ENCODE results near the gene IP6K1.
"Not testable (repeated sequence)": the region's sequence is repeated elsewhere in the genome, so short reads cannot be mapped to it uniquely, and the experiment has no call there.

Gene IP6K1

DNA sequence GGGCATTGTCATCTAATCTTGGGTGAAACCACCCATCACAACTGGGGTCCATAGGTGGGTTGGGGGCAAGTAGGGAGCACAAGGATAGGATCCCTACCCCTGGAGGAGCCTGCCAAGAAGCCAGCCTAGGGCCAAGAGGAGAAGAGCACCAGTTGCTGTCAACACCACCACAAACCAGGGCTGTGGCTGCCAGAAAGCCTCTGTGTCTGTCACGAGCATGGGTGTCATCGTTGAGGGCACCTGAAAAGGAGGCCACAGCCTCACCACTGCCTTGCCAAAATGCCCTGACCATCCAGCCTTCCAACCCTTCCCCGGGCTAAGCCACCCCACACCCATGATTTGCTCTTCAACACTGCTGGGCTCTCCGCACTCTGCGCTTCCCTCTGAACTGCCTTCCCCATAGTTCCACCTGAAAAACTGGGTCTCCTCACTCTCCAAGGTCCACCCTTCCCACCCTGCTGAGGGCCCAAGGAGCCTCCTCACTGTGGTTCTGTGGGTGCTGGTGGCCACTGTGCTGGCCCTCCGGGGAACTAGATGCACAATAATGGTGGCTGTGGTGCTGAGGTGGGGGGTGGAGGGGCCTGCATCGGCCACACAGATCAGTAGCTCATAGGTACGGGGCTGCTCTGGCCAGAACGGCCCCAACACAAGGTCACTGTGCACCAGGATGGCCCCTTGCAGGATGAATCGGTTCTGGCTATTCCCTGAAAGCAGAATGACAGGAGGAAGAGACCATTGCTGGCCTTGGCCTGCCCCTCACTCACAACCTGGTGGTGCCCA, 6.2 kb upstream of the IP6K1 start:
- H3K9ac ChIP-seq (ENCODE audit: low read depth, low read length) = no peak overlapping the region

DNA sequence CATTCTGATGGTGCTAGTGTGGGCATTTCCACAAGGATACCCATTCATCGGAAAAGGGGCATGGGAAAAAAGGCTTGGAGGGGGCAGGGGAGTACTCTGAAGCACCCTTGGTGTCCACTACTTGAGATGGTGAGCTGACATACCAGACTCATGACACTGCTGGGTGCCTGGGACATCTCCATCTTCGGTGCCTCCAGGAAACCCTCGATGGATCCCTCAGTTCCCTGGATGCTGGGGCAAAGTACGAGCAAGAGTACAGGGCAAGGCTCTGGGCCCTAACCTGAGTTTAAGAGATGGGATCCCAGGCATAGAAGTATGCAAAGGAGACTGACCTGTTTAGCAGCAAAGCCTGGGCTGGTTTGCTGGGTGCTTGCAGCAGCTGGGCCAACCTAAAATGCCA, 5.2 kb upstream of the IP6K1 start:
- H3K4me1 ChIP-seq (ENCODE audit: insufficient read depth, low read length) = peaks cover 8% of the 10 kb centered on the region; the same call in 1 of the 2 replicates
- no peak overlapping the region for H3K27ac ChIP-seq (ENCODE audit: low read depth, low read length)
- H3K9ac ChIP-seq (ENCODE audit: low read depth, low read length) = no peak overlapping the region
- 89% methylated on average over 4 of the region's 4 CpGs for WGBS
- H3K9me3 ChIP-seq (ENCODE audit: insufficient read depth, low read depth, low read length) = no peaks in the 10 kb centered on the region
- H3K27me3 ChIP-seq (ENCODE audit: insufficient read depth, low read length) = no peaks in the 10 kb centered on the region
- no peak overlapping the region for H3K4me3 ChIP-seq (ENCODE audit: low read length)
- no peaks in the 10 kb centered on the region for H3K36me3 ChIP-seq (ENCODE audit: insufficient read depth, low read length)

More for the DNA sequence above, 6.2 kb upstream of the IP6K1 start:
- peaks cover 5% of the 10 kb centered on the region; the same call in 1 of the 2 replicates for H3K4me1 ChIP-seq (ENCODE audit: insufficient read depth, low read length)
- no peak overlapping the region for H3K27ac ChIP-seq (ENCODE audit: low read depth, low read length)
- no peak overlapping the region for H3K4me3 ChIP-seq (ENCODE audit: low read length)
- 93% methylated on average over 10 of the region's 10 CpGs for WGBS
- H3K36me3 ChIP-seq (ENCODE audit: insufficient read depth, low read length) = no peaks in the 10 kb centered on the region
- H3K27me3 ChIP-seq (ENCODE audit: insufficient read depth, low read length) = no peaks in the 10 kb centered on the region
- no peaks in the 10 kb centered on the region for H3K9me3 ChIP-seq (ENCODE audit: insufficient read depth, low read depth, low read length)

DNA sequence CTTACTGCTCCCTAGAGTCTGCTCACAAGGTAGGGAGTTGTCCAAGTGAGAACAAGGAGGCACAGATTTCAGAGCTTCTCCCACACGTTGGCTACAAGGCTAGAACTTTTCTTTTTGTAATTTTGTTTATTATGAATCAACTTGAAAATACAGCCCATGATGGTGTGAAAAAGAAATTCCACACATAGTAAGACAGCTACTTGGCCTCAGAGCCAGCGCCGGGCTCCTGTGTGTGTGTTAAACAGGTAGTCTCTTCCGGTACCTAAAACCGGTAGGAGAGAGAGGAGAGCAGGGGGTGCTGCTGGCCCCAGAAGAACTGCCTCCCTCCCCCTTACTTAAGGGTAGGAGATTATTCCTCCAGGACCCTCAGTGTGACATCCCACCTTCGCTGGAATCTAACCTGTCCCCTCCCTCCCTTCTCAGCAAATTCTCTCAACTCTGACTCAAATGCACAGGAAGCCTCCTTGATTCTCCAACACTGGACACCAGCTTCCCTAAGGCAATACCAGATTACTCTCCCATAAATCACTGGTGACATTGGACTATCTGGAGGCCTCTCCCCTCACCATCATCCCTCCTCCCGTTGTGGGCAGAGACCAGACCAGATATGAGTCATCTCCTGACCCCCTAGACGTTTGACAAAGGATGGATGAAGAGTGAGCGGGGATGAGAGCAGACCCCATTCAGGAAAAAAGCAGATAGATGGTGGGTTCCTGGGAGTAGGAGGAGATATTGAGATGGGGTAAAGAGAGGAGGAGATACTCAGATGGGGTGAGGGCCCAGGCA, 4.5 kb upstream of the IP6K1 start:
- H3K36me3 ChIP-seq (ENCODE audit: insufficient read depth, low read length) = no peaks in the 10 kb centered on the region
- no peaks in the 10 kb centered on the region for H3K27me3 ChIP-seq (ENCODE audit: insufficient read depth, low read length)
- no peak overlapping the region for H3K9ac ChIP-seq (ENCODE audit: low read depth, low read length)
- H3K27ac ChIP-seq (ENCODE audit: low read depth, low read length) = no peak overlapping the region
- H3K9me3 ChIP-seq (ENCODE audit: insufficient read depth, low read depth, low read length) = no peaks in the 10 kb centered on the region
- 68% methylated on average over 7 of the region's 9 CpGs for WGBS
- H3K4me3 ChIP-seq (ENCODE audit: low read length) = no peak overlapping the region
- H3K4me1 ChIP-seq (ENCODE audit: insufficient read depth, low read length) = peaks cover 8% of the 10 kb centered on the region; the same call in 1 of the 2 replicates

DNA sequence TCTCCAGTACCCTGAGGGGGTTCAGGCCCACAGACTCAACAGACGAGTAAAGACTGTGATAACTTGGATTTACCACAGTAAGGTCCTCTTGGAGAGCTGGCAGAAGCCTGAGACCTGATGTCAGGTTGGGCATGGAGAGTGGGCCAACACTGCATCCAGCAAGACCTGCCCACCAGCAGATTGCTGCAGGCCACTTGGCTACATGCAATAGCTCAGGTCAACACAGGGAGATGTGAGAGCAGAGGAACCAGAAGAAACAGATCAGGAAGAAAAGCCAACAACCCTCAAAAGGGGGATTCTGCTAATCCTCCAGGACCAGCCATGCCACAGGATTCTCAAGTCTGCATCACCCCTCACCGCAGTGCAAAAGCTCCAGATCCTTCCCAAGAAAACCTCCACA, 1.7 kb upstream of the IP6K1 start:
- Histone ChIP-seq H3K36me3 (ENCODE audit: insufficient read depth, low read length) (peaks cover 4% of the 10 kb centered on the region; the same call in 1 of the 2 replicates), H3K27ac (ENCODE audit: low read depth, low read length) (no peak overlapping the region), H3K9me3 (ENCODE audit: insufficient read depth, low read depth, low read length) (no peaks in the 10 kb centered on the region), H3K9ac (ENCODE audit: low read depth, low read length) (no peak overlapping the region), H3K4me1 (ENCODE audit: insufficient read depth, low read length) (peaks cover 12% of the 10 kb centered on the region; the same call in 1 of the 2 replicates), H3K4me3 (ENCODE audit: low read length) (no peak overlapping the region), H3K27me3 (ENCODE audit: insufficient read depth, low read length) (no peaks in the 10 kb centered on the region)
- WGBS = 96% methylated on average over 2 of the region's 2 CpGs

DNA sequence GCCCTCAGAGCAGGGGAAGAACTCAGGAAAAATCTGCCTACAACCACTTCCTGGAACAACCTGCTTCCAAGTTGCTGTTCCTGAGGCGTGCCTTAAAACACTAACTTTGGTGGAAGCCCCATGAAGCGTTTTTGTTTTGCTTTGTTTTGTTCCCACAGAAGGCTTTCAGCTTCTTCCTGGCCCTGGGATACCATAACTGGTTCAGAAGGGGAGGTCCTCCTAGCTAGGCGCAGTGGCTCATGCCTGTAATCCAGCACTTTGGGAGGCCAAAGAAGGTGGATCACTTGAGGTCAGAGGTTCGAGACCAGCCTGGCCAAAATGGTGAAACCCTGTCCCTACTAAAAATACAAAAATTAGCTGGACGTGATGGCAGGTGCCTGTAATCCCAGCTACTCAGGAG, 1.2 kb upstream of the IP6K1 start:
- H3K36me3 ChIP-seq (ENCODE audit: insufficient read depth, low read length) = peaks cover 4% of the 10 kb centered on the region; the same call in 1 of the 2 replicates
- no peak overlapping the region for H3K4me3 ChIP-seq (ENCODE audit: low read length)
- H3K9ac ChIP-seq (ENCODE audit: low read depth, low read length) = no peak overlapping the region
- WGBS = 94% methylated on average over 5 of the region's 5 CpGs
- peaks cover 12% of the 10 kb centered on the region; the same call in 1 of the 2 replicates for H3K4me1 ChIP-seq (ENCODE audit: insufficient read depth, low read length)
- no peaks in the 10 kb centered on the region for H3K9me3 ChIP-seq (ENCODE audit: insufficient read depth, low read depth, low read length)
- H3K27me3 ChIP-seq (ENCODE audit: insufficient read depth, low read length) = no peaks in the 10 kb centered on the region
- H3K27ac ChIP-seq (ENCODE audit: low read depth, low read length) = no peak overlapping the region

DNA sequence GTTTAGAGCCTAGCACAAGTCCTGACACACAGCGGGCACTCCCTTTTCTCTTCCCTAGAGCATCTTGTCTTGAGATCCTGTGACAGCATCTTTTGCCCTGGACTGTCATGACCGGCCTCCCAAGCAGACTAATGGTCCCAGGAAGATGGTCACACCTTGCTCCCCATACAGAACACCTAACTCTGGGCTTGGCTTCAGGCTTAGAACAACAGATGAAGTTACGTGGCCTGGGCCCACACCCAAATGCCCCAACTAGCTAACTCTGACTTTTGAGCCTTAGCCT, 781 bp upstream of the IP6K1 start:
- H3K36me3 ChIP-seq (ENCODE audit: insufficient read depth, low read length) = peaks cover 4% of the 10 kb centered on the region; the same call in 1 of the 2 replicates
- 91% methylated on average over 3 of the region's 3 CpGs for WGBS
- H3K27ac ChIP-seq (ENCODE audit: low read depth, low read length) = no peak overlapping the region
- no peaks in the 10 kb centered on the region for H3K9me3 ChIP-seq (ENCODE audit: insufficient read depth, low read depth, low read length)
- peak overlapping the region; percentile 90; the same call in 1 of the 2 replicates for H3K4me3 ChIP-seq (ENCODE audit: low read length)
- no peak overlapping the region for H3K9ac ChIP-seq (ENCODE audit: low read depth, low read length)
- H3K27me3 ChIP-seq (ENCODE audit: insufficient read depth, low read length) = no peaks in the 10 kb centered on the region
- H3K4me1 ChIP-seq (ENCODE audit: insufficient read depth, low read length) = peaks cover 12% of the 10 kb centered on the region; the same call in 1 of the 2 replicates

DNA sequence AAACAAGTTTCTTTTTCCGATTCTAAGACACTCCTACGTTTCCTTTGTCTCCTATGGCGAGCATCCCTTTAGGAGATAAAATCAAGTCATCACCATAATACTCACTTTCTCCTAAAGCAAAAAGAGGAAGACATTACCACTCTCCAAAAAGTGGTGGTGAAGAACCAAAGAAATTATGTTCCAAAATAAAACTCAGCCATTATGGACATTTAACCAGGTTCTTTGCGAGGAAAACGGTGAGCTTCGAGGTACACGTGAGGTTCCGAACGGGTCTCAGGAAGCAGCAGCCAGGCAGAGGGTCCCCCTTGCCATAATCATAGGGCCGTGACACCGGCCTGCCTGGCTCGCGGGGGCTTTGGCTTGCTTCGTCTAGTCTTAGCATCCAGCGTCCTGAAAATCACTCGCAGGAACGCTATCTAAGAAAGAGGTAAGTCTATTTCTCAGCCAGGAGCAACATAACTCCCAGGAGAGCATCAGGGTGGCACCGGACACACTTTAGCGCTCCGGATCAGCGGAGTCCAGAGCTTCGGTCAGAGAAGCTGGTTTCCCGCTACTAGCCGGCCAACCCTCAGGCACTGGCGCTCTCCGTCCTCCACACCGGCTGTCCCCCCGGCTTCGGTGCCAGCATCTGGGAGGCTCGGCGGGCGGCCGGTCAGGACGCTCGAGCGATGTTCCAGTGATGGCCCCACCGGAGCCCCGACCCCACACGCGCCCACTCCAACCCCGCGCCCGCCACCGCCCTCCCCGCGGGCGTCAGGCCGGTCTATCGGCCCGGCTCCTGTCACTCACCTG, 581 bp downstream of the IP6K1 start:
- peak overlapping the region; percentile 63 for H3K9ac ChIP-seq (ENCODE audit: low read depth, low read length)
- no peaks in the 10 kb centered on the region for H3K9me3 ChIP-seq (ENCODE audit: insufficient read depth, low read depth, low read length)
- WGBS = 6% methylated on average over 50 of the region's 50 CpGs
- peaks cover 12% of the 10 kb centered on the region; the same call in 1 of the 2 replicates for H3K4me1 ChIP-seq (ENCODE audit: insufficient read depth, low read length)
- H3K27me3 ChIP-seq (ENCODE audit: insufficient read depth, low read length) = no peaks in the 10 kb centered on the region
- peak overlapping the region; percentile 79 for H3K27ac ChIP-seq (ENCODE audit: low read depth, low read length)
- peak overlapping the region; percentile 90 for H3K4me3 ChIP-seq (ENCODE audit: low read length)
- peaks cover 15% of the 10 kb centered on the region for H3K36me3 ChIP-seq (ENCODE audit: insufficient read depth, low read length)

DNA sequence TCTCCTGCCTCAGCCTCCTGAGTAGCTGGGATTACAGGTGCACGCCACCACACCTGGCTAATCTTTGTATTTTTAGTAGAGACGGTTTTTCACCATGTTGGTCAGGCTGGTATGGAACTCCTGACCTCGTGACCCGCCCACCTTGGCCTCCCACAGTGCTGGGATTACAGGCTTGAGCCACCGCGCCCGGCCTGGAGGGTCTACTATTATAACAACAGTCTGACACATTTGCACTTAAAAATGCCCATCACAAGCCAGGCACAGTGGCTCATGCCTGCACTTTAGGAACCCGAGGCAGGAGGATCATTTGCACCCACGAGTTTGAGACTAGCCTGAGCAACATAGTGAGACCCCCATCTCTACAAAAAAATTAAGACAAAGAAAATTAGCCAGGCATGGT, 4.1 kb downstream of the IP6K1 start:
- 95% methylated on average over 9 of the region's 9 CpGs for WGBS

DNA sequence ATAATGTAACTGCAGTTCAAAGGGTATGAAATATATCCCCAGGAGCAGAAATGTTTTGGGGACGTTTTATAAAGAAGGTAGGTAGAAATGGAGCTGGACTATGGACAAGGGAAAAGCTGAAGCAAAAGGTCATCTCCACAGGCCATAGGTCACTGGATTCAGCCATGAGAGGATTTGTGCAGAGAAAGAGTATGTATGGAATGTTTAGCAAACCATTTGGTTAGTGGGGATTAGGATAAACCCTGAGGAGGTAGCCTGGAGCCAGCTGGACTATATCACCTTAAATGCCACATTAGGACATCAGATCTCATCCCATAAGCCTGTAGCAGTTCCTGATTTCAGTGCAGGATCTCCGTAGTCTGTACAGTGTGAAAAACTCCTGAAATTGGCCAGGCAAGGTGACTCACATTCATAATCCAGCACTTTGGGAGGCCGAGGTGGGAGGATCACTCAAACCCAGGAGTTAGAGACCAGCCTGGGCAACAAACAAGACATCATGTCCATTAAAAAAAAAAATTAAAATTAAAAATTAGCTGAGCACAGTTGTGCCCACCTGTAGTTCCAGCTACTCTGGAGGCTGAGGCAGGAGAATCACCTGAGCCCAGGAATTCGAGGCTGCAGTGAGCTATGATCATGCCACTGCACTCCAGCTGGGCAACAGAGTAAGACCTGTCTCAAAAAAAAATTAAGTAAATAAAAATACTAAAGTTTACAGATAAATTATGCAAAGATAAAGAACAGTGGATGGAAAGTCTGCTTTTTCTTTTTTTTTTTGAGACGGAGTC, 4.7 kb downstream of the IP6K1 start:
- Histone ChIP-seq H3K36me3 (ENCODE audit: insufficient read depth, low read length) (peaks cover 24% of the 10 kb centered on the region), H3K9ac (ENCODE audit: low read depth, low read length) (no peak overlapping the region), H3K4me3 (ENCODE audit: low read length) (no peak overlapping the region), H3K27ac (ENCODE audit: low read depth, low read length) (no peak overlapping the region), H3K9me3 (ENCODE audit: insufficient read depth, low read depth, low read length) (no peaks in the 10 kb centered on the region), H3K4me1 (ENCODE audit: insufficient read depth, low read length) (0 out of 2 replicates have a peak, but pooled peaks cover 4% of the 10 kb centered on the region), H3K27me3 (ENCODE audit: insufficient read depth, low read length) (no peaks in the 10 kb centered on the region)
- WGBS = 91% methylated on average over 4 of the region's 5 CpGs

More for the DNA sequence above, 4.1 kb downstream of the IP6K1 start:
- not testable (repeated sequence) for H3K27ac ChIP-seq (ENCODE audit: low read depth, low read length); H3K4me3 ChIP-seq (ENCODE audit: low read length); H3K4me1 ChIP-seq (ENCODE audit: insufficient read depth, low read length); H3K27me3 ChIP-seq (ENCODE audit: insufficient read depth, low read length); H3K9ac ChIP-seq (ENCODE audit: low read depth, low read length); H3K9me3 ChIP-seq (ENCODE audit: insufficient read depth, low read depth, low read length)
- H3K36me3 ChIP-seq (ENCODE audit: insufficient read depth, low read length) = peaks cover 20% of the 10 kb centered on the region

DNA sequence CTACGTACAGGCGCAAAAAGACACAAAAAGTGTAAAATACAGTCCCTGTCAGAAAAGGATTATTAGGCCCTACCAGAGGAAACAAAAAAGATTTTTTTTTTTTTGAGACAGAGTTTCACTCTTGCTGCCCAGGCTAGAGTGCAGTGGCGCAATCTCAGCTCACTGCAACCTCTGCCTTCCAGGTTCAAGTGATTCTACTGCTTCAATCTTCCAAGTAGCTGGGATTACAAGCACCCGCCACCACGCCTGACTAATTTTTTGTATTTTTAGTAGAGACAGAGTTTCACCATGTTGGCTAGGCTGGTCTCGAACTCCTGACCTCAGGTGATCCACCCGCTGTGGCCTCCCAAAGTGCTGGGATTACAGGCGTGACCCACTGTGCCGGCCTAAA, 5.4 kb downstream of the IP6K1 start:
- H3K4me1 ChIP-seq (ENCODE audit: insufficient read depth, low read length); H3K27me3 ChIP-seq (ENCODE audit: insufficient read depth, low read length); H3K9me3 ChIP-seq (ENCODE audit: insufficient read depth, low read depth, low read length); H3K4me3 ChIP-seq (ENCODE audit: low read length); H3K27ac ChIP-seq (ENCODE audit: low read depth, low read length); H3K9ac ChIP-seq (ENCODE audit: low read depth, low read length): not testable (repeated sequence)
- peaks cover 26% of the 10 kb centered on the region for H3K36me3 ChIP-seq (ENCODE audit: insufficient read depth, low read length)
- WGBS = 93% methylated on average over 9 of the region's 9 CpGs

All from HUES64 (cell line).